ENCODE measurements around the gene KIF19. TPM values are rescaled to one million over a fixed set of nuclear protein-coding genes. Genes with fewer than 3 reads are reported as not detected.

Gene KIF19
- total RNA-seq, 4 donors from 2014 or later, result 0.81 to 2.1 (median 1.5) TPM

DNA sequence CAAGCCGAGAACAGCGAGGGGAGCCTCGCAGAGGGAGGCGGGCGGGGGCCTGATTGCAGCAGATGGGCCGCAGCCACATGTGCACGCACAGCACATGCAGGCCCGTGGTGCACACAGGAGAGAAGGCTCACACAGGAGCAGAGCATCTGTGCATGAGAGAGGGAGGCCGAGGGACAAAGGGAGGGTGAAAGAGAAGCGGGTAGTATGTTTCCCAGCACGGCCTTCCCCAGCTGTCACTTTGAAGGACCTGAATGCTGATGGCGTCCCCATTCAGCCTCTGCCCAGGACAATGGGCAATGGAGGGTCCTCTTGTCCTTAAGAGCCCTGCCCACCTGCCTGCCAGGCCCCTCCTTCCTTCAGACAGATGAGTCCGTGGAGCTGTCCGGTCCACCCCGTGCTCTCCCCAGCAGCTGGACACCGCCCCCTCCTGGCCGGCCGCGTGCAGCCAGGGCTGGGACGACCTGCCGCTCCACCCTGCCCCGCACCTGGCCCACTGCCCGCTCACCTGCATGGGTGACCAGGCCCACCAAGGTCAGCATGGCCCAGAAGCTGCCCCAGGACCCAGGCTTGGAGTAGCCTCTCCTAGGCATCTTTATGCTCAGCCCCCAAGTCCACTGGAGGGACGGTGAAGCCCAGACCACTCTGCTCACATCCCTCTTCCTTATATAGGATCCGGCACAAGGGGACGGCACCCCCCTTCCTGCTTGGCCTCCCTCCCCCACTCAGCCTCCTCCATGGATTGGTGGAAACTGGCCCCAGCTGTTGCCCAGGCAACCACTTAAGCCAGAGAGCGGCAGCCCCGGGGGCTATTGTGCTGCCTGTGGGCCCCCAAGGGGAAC is 35.4 kb downstream of the KIF19 start, which contains the start of gene BTBD17:
Gene BTBD17 (minus strand): TSS at position 639 of the 839 bp plus-strand sequence. CDS start 49 bp downstream, at position 590.
- peak; percentile 70 for ATAC-seq
- H3K4me3 ChIP-seq, result no peak within 1 kb of the TSS
- no peak within 1 kb of the TSS for H3K27ac ChIP-seq
- 15% methylated on average over 12 of the region's 28 CpGs; no CpG with 5 or more reads in 1 of the 2 donors for WGBS, 2 donors (ENCODE audit: low coverage in 1 of 2)
- H3K9me3 ChIP-seq, result no peaks in the 10 kb centered on the region
- TF ChIP-seq POLR2AphosphoS5 (IDR thresholded peaks at IDR 0.05) (no peak), POLR2A (IDR thresholded peaks at IDR 0.05) (no peak)
- TF ChIP-seq, protein P1, sequence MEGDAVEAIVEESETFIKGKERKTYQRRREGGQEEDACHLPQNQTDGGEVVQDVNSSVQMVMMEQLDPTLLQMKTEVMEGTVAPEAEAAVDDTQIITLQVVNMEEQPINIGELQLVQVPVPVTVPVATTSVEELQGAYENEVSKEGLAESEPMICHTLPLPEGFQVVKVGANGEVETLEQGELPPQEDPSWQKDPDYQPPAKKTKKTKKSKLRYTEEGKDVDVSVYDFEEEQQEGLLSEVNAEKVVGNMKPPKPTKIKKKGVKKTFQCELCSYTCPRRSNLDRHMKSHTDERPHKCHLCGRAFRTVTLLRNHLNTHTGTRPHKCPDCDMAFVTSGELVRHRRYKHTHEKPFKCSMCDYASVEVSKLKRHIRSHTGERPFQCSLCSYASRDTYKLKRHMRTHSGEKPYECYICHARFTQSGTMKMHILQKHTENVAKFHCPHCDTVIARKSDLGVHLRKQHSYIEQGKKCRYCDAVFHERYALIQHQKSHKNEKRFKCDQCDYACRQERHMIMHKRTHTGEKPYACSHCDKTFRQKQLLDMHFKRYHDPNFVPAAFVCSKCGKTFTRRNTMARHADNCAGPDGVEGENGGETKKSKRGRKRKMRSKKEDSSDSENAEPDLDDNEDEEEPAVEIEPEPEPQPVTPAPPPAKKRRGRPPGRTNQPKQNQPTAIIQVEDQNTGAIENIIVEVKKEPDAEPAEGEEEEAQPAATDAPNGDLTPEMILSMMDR (IDR thresholded peaks at IDR 0.05), result peak in 3 of 4 experiments; percentile 55 to 80 (median 60)
- H3K36me3 ChIP-seq, result no peaks in the 10 kb centered on the region
- H3K4me1 ChIP-seq, result peaks cover 0 to 25% (median 0%) of the 10 kb centered on the region in 3 donors
- peaks cover 75% of the 10 kb centered on the region for H3K27me3 ChIP-seq

DNA sequence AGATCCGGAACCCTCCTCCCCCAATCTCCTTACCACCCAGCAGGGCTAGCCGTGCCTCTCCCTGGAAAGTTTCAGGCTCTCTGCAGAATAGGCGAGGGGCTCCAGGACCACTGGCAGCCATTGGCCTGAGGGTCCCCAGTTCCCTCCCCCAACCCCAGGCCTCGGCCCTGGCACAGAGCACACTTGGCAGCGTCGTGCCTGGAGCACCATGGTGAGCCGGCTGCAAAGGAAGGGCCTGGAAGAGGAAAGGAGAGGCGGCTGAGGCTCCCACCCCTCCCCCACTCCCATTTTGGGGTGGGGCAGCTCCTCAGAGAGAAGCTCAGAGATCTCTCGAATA is 36.0 kb downstream of the KIF19 start:
- Histone ChIP-seq H3K4me1 (peaks cover 0 to 19% (median 0%) of the 10 kb centered on the region in 3 donors), H3K36me3 (no peaks in the 10 kb centered on the region), H3K27ac (no peak overlapping the region), H3K27me3 (peaks cover 69% of the 10 kb centered on the region), H3K9me3 (no peaks in the 10 kb centered on the region), H3K4me3 (no peak overlapping the region)
- ATAC-seq, result no peak
- TF ChIP-seq, protein P1 (IDR thresholded peaks at IDR 0.05), result no peak
- TF ChIP-seq POLR2A (IDR thresholded peaks at IDR 0.05) (no peak), EP300 (IDR thresholded peaks at IDR 0.05) (no peak), POLR2AphosphoS5 (IDR thresholded peaks at IDR 0.05) (no peak)
- whole genome bisulfite sequencing, 2 donors (ENCODE audit: low coverage in 1 of 2), result 0% methylated on average over 1 of the region's 9 CpGs; no CpG with 5 or more reads in 1 of the 2 donors

DNA sequence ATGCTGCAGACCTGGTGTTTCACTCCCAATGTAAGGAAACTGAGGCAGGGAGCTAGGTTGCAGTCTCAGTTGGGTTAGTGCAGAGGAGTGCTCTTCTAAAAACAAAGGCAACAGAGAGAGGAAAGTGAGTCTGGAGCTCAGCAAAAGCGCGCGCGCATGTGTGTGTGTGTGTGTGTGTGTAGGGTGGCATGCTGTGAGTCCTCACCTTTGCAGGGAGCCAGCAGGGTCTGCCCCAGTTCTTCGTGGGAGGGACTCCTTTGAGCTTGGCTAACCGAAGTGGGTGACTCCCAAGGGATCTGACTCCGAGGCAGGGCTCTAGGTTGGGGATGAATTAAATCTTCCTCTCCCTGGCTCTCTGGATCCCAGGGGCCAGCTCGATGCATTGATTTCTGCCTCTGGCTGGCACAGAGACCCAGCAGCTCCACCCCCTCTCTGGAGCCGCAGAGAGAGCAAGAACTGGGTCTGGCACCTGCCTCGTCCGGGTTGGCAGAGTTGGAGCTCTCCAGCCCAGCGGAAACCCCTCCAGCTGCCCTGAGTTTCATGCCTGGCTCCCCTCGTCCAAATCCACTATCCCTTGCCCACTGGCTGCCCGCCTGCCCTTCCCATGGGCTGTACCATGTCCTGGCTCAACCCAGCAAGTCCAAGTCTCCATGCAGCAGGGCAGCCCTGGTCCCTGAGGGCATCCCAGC is 36.9 kb downstream of the KIF19 start:
- Histone ChIP-seq H3K4me3 (no peak overlapping the region), H3K27me3 (peaks cover 66% of the 10 kb centered on the region), H3K27ac (no peak overlapping the region), H3K4me1 (peaks cover 0 to 14% (median 0%) of the 10 kb centered on the region in 3 donors), H3K9me3 (no peaks in the 10 kb centered on the region), H3K36me3 (no peaks in the 10 kb centered on the region)
- WGBS, 2 donors (ENCODE audit: low coverage in 1 of 2), result 47 to 61% methylated on average over 3 to 6 of the region's 14 CpGs
- no peak for TF ChIP-seq POLR2A (IDR thresholded peaks at IDR 0.05)
- TF ChIP-seq EP300 (IDR thresholded peaks at IDR 0.05), result no peak
- TF ChIP-seq POLR2AphosphoS5 (IDR thresholded peaks at IDR 0.05), result no peak
- TF ChIP-seq, protein P1 (IDR thresholded peaks at IDR 0.05), result no peak
- ATAC-seq, result no peak

DNA sequence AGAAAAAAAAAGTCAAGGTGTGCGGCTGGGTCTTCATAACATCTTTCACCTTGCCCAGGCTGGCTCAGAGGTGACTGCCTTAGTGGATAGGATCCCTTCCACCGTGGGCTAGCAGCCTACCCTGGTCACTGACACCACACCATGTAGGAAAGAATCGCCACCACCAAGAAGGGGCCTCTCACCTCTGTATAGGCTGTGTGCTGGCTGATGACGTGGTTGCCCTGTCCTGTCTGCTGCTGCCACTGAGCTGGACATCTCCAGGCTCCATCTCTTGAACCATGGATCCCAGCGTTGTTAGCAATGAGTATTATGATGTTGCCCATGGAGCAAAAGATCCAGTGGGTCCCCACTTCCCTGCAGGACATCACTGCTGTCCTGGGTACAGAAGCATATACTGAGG is 41.2 kb downstream of the KIF19 start, which contains the start of gene GPR142:
Gene GPR142 (plus strand): TSS at position 301 of the 400 bp plus-strand sequence. CDS start 2,035 bp downstream, outside the sequence.
- peaks cover 52% of the 10 kb centered on the region for H3K27me3 ChIP-seq
- no peak for TF ChIP-seq POLR2A (IDR thresholded peaks at IDR 0.05)
- TF ChIP-seq EP300 (IDR thresholded peaks at IDR 0.05), result no peak
- TF ChIP-seq, protein P1 (IDR thresholded peaks at IDR 0.05), result no peak
- TF ChIP-seq POLR2AphosphoS5 (IDR thresholded peaks at IDR 0.05), result no peak

More for the DNA sequence above, 41.2 kb downstream of the KIF19 start, which contains the start of gene GPR142:
- no peak within 1 kb of the TSS for H3K4me3 ChIP-seq
- H3K4me1 ChIP-seq, result peaks cover 0 to 14% (median 3%) of the 10 kb centered on the region in 3 donors
- no peak for ATAC-seq
- H3K36me3 ChIP-seq, result no peaks in the 10 kb centered on the region
- no peaks in the 10 kb centered on the region for H3K9me3 ChIP-seq
- WGBS, 2 donors (ENCODE audit: low coverage in 1 of 2), result 75% methylated on average over 5 of the region's 5 CpGs; no CpG with 5 or more reads in 1 of the 2 donors
- no peak within 1 kb of the TSS for H3K27ac ChIP-seq
